Measurements from ENCODE around the gene GIGYF2.

GRCh38 chr2:232653441-232653840 is 43.7 kb upstream of the GIGYF2 start:
- TF ChIP-seq CTCF (IDR thresholded peaks at IDR 0.05) (no peak), POLR2A (IDR thresholded peaks at IDR 0.05) (no peak)
